HuH-7 (cell line): ENCODE data around the gene RAPGEF5.

Experiments
- DNase-seq: peaks from one replicate; pipeline ENCODE4 v3.0.0; 2011; ENCODE audit warnings: low spot score

The RAPGEF5 gene

DNA sequence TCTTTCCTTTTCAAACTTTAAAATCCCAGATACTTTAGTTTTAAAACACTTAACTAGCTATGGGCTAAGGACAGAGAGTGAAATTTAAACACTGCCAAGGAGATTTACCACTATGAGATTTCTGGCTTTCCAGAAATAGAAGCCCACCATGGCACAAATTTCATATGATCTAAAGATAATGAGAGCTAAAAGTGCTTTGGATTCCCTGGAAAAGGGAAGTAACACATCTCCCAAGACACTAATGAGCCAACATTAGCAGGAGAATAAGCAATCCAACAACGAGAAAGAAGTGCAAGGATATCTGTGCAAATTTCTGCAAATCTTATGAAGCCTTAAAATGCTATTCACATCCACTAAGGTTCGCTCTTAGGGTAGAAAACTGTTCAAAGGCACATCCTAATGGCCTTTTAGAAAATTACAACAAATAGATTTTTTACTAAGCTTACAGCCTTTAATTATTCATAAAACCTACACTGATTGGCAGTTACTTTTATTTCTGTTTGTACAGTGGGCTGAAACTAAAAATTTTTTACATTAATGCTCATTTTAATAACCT lies 100.3 kb downstream of the RAPGEF5 start:
- DNase-seq: no peak

- DNase-seq: no peak
Observed at GRCh38 chr7:22255834-22256233, 101.1 kb downstream of the RAPGEF5 start.

DNA sequence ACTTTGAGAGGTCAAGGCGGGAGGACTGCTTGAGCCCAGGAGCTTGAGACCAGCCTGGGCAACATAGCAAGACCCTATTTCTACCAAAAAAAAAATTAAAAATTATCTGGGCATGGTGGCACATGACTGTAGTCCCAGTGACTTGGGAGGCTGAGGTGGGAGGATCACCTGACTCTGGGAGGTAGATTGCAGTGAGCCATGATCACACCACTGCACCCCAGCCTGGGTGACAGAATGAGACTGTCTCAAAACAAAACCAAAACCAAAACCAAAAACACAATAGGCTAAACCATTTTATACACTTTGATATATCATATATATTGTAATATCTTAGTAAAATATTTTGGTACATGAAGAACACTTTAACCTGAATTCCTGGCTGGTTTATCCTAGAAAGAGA lies 101.6 kb downstream of the RAPGEF5 start:
- DNase-seq: no peak

DNA sequence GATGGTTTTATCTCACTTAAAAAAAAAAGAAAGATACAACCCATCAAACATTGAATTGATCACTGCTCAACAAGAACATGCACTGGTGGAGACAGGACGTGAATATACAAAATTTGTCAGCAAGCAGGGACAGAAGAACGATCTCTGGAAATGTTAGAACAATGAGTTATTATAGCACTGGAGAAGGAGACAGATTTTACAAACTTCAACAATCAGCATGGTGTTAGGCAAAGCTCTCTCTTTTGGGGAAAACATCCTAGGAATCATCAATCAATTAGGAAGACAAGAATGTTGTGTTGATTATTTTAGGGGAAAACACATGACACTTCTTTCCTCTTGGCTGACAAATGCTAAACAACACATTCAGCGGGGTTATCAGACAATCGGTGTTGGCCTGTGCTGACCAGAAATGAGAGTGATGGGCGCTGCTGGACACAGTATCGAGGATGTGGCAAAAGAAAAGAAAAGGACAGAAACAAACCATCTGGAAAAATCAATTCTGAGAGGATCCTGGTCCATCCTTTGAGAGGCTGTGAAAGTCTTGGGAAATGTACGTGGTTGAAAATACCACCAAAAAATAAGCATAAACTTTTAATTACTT lies 103.9 kb downstream of the RAPGEF5 start:
- DNase-seq: no peak

DNA sequence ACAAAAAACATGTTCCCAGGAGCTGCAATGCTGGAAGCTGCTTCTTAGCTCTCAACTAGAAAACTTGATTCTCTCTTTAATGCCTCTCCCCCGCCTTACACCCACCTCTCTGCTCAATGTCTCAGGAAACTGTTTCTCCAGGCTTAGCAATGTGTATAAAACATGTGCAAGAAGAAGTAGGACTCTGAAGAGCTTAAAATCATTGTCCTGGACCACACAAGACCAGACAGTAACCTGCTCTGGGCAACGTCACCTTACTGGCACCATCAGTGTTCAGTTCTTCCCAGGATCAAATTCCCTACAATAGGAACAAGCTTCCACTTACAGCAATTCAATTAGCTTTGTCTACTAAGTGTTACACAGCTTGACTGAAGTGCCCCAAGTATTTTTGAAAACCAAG lies 104.9 kb downstream of the RAPGEF5 start:
- DNase-seq: no peak

DNA sequence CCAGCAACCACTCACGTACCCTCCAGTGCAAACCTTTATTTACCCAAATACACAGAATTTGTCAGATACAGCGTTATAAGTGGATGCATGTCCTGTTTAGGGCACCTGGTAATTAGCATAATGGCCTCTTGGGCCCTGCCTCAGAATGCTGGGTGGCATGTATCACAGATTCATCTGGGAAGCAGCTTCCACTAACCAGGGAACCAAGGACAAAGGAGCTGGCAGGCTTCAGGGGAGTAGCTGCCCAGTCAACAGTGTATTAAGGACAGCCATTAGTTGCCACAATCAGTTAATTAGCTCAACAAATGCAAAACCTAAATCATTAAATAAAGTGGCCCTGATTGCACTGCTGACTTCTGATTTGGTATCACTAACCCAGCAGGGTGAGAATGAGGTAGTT lies 105.7 kb downstream of the RAPGEF5 start:
- no peak for DNase-seq

DNA sequence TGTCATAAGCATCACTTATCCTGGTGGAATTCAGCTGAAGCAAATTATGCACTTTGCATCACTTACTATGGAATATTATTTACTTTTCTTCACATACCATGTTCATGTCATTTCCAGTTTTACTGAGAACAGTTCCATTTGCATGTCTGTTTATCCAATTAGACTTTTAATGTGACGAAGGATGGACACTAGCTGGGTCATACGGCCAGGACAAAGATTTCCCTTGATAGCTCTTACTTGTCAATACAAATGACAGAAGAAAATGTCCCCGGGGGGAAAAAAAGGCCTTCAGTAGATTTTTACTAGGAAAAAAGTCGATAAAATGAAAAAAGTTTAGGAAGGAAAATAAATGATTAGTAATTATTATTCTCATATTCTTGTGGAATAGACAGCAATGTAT lies 106.6 kb downstream of the RAPGEF5 start:
- no peak for DNase-seq

DNA sequence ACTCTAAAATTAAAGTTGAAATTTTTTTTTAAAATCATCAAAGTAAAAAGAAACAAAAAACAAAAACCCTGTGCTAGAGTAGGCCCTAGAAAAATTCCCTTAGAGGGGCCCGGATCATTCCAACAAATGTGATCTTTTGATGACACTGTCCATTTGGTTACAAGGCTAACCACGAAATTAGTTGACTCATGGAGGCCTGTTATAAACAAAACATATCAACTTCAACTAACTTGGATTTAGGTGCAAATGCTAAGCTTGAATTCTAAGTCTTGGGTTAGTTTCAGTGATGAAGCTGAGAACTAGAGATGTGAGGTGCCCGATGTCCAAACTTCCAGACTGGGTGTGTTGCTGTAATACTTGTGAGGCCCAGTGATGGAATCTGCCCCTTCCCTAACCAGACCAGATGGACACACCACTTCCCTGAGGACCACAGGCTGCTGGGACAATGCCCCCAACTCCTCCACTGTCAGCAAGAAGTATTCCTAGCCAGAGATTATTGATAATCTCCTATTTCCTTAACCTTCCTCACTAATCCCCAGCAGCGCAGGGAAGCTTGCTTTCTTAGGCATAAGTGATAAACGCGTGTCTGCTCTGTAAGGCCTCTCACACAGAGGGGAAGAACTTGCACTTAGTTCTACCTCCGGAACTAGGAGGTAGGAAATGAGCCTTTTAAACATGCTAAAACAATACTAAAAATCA lies 108.7 kb downstream of the RAPGEF5 start:
- DNase-seq: no peak

DNA sequence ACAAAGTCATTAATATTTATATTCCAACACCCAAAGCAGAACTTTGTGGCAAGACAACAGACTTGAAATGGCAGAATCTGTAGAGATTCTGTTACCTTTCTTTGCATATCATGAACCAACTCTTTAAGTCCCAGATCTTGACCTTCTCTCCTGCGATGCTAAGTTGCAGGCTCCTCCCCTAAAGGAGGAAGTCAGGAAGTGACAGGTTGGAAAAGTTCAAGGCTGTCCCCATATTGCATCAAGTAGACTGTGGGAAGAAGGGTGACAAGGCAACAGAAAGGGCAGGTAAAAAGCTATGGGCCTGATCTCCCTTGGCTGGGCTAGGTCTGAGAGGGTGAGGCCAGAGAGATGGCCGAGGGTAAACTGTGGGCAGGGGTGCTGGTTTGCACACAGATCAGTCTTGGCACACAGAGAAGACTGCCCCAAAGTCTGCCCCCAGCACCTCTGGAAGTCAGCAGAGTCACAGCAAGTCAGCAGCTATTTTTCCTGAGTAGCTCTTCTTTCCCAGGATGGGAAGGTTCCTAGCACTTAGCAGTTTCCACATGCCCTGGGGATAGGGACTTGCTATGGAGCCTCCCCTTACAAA lies 115.1 kb downstream of the RAPGEF5 start:
- DNase-seq: no peak

DNA sequence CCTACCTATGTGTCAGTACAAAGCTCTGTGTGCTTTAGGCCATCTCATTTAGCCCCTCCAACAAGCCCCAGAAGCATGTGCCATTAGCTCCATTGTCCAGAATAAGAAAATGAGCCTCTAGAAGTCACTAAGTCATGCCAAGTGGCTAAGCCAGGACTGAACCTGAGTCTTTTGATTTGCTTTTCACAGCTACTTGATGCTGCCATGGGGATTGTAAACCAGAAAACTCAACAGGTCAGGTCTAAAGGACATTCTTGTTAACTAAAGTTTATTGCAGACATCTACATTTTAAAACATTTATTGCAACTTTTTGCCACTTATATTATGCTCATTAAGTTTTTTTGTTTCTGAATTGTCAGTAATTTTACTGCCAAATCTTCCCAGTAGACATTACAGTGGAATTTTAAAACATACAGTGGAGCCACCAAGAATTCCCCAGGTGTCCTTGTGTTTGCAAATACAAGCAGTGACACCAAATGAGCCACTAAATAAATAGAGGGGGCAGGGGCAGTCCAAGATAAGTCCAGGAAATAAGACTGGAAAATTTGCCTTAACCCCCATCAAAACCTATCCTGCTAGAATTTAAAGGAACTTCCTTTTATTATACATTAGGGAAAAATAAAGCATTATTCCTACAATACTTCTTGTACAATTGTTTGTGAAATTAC lies 115.9 kb downstream of the RAPGEF5 start:
- DNase-seq: no peak

DNA sequence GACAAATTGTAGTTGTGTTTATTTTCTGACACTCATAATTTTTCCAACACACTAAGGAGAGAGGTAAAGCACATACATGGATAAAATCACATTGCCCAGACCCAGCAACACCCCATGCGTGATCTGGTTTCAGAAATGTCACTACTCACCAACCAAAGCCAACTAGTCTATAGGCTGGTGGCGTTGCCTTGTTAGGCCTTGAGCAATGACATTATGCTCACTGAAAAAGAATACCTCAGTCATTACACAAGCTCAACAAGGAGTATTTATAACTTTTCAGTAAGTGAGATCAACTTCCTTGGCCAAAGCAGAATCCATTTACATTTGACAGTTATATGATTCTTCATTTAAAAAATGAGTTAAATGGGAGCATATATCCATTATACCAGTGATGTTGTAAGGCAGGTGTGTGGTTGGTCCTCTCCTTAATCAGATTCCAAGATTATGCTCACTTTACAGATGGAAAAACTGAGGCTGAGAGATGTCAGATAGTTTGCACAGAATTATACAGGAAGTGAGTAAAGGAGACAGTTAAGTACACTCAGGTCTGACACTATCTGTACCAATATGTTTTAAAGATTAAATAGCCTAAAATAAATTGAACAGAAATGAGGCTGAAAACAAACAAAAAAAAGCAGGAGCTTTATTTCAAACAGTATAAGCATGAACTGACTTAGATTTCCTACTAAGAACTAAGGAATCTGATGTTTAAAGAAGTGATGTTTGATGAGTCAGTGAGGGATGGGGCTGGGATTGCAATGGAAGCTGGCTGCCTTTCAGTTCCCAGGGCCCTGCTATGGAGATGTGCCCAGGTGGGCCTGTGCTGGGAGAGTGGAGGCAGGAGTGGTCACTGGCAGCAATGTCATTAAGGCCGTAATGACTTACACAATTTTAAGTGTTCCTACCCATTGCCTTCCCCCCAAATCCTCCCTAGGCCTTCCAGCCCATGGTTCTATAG lies 118.3 kb downstream of the RAPGEF5 start:
- no peak for DNase-seq

DNA sequence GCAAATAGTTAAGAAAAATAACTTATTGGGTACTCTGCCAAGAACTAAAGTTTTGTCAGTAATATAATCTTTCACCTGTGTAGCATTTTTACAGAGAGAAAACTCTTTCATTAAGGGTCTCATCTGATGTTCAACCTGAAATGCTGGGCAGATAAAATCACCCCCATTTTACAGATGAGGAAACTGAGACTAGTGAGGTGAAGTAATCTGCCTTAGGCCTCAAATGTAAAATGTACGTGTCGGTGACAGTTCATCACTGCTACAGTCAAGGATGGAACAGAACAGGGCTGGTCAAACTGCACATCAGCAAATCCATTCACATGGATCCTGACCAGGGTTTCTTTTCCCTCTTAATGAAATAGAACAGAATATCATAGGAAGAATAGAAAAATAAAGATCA lies 121.8 kb downstream of the RAPGEF5 start:
- DNase-seq: no peak

- DNase-seq: no peak
Observed at GRCh38 chr7:22234227-22234626, 122.7 kb downstream of the RAPGEF5 start.

GRCh38 chr7:22231806-22232205 lies 125.1 kb downstream of the RAPGEF5 start:
- no peak for DNase-seq

- no peak for DNase-seq
Observed at GRCh38 chr7:22231141-22231540, 125.8 kb downstream of the RAPGEF5 start.

GRCh38 chr7:22230238-22230637 lies 126.7 kb downstream of the RAPGEF5 start:
- DNase-seq: no peak

DNA sequence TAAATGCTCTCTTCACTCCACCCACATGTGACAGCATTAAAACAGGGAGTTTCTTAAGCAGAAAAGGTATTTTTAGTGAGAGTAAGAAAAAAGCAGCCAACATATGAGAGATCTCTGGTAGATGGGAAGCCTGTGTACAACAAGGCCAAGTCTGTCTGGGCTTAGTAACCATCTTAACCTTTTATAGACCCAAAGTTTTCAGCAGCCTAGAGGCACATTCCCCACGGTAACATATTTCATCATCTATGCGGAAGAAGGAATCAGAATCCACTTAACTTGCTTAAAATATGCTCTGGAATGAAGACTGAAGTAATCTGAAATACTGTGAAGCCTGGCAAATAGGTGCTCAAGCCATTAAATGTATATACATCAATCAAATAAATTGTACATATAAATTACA lies 127.8 kb downstream of the RAPGEF5 start:
- no peak for DNase-seq

GRCh38 chr7:22223807-22224206 lies 133.1 kb downstream of the RAPGEF5 start:
- no peak for DNase-seq

- no peak for DNase-seq
Observed at GRCh38 chr7:22220941-22221340, 136.0 kb downstream of the RAPGEF5 start.

DNA sequence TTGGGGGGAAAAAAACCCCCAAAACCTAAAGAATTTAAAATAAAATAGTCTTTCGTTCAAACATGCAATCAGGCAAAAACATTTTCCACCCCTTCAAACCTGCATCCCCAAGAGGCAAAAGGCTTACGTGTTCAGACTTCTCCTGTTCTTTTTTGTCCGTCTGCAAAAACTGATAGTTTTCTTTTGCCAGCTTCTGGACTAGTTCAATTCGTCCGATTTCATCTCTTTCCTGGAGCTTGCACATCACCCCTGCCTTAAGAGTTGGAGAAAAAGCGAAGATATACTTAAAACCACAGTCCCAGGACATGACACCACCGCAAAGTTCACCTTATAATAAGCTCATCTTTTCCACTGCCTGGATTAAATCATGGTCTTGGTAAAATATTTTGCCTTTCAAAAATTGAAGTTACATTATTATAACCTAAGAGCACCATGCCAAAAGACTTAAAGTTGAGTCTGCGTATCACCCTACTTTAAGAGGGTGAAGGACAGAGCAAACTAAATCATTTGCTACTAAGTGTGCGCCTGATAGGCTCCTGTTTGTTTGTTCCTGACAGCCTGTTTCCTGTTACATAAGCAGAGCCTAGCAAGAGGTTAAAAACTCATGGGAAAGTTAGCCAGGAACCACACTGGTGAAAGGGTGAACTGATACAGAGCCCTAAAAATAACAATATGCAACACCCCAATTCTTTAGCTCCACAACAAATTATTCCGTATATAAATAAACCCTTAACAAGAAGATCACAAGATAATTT lies 137.0 kb downstream of the RAPGEF5 start:
- no peak for DNase-seq

GRCh38 chr7:22219036-22219435 lies 137.9 kb downstream of the RAPGEF5 start:
- no peak for DNase-seq
